Measurements from ENCODE around the gene RPRD2. TPM values are rescaled to one million over a fixed set of nuclear protein-coding genes. Genes with fewer than 3 reads are reported as not detected.

The RPRD2 gene
- total and polyA plus RNA-seq, 9 of the 15 experiments (the other 6 are each of a cell fraction or from before 2014, with no cell fraction given): 1.5 to 21.6 (median 7.7) TPM

- TF ChIP-seq, protein P1, sequence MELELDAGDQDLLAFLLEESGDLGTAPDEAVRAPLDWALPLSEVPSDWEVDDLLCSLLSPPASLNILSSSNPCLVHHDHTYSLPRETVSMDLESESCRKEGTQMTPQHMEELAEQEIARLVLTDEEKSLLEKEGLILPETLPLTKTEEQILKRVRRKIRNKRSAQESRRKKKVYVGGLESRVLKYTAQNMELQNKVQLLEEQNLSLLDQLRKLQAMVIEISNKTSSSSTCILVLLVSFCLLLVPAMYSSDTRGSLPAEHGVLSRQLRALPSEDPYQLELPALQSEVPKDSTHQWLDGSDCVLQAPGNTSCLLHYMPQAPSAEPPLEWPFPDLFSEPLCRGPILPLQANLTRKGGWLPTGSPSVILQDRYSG (tag; conservative IDR thresholded peaks at IDR 0.05; ENCODE audit: low read depth): no peak
- no peak for TF ChIP-seq CSDE1 (IDR thresholded peaks at IDR 0.05)
- TF ChIP-seq, protein P2, sequence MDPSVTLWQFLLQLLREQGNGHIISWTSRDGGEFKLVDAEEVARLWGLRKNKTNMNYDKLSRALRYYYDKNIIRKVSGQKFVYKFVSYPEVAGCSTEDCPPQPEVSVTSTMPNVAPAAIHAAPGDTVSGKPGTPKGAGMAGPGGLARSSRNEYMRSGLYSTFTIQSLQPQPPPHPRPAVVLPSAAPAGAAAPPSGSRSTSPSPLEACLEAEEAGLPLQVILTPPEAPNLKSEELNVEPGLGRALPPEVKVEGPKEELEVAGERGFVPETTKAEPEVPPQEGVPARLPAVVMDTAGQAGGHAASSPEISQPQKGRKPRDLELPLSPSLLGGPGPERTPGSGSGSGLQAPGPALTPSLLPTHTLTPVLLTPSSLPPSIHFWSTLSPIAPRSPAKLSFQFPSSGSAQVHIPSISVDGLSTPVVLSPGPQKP (CRISPR knock-in tag; IDR thresholded peaks at IDR 0.05): no peak
These were observed 50.6 kb downstream of the RPRD2 start (continued) for GRCh38 chr1:150414592-150414991.

DNA sequence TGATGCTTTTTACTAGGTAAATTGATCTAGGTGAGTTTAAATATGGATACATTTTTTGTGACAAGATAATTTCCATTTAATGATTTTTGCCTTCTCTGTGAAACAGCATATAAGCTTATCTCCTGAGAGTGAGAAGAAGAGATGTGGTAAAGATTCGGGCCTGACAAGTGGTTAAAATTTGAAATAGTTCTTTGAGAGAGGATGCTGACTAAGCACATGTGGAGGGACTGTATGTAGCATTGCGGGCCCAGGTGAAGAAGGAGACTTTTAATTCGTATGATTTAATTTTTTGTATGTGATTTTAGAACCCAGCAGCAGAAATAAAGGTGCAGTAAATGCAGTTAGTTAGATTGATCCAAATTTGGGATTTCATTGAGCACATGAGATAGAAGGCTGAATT lies 51.9 kb downstream of the RPRD2 start:
- intact Hi-C loops (cut with micrococcal nuclease): no loop called here
- peaks cover 27% of the 10 kb centered on the region for H3K79me2 ChIP-seq (ENCODE audit: control insufficient read depth, insufficient read depth, low read length)

More for the DNA sequence above, 51.9 kb downstream of the RPRD2 start:
- ChIA-PET CTCF (ENCODE audit: low intra/inter-chr PET ratio) (no interaction called here), POLR2A (no interaction called here)
- no peaks in the 10 kb centered on the region for H3K9me1 ChIP-seq (ENCODE audit: control insufficient read depth, insufficient read depth, low read length)
- H3K27ac ChIP-seq (ENCODE audit: extremely low read depth, low read depth, low read length): no peak overlapping the region
- no peaks in the 10 kb centered on the region for H3K27me3 ChIP-seq (ENCODE audit: control insufficient read depth in 2 of 2, insufficient read depth in 2 of 2, low read length in 2 of 2)
- no peak for DNase-seq (ENCODE audit: extremely low read depth in 1 of 4, low spot score in 3 of 4)
- no TSS peak for BruUV-seq (replicated peaks)
- H3K36me3 ChIP-seq (ENCODE audit: control insufficient read depth, insufficient read depth, low read length): peaks cover 28% of the 10 kb centered on the region; the same call in 2 of the 3 replicates
- H3K4me1 ChIP-seq (replicated peaks in 1 of 2; ENCODE audit: control insufficient read depth in 2 of 2, insufficient read depth in 2 of 2, low read length in 2 of 2): no peaks in the 10 kb centered on the region
- WGBS (ENCODE audit: insufficient coverage, low coverage, missing lambda C conversion rate): 58% methylated on average over 3 of the region's 3 CpGs
- H2AFZ ChIP-seq (ENCODE audit: low read depth, low read length): no peak overlapping the region
- peak; percentile 72 for TF ChIP-seq MAFK (IDR thresholded peaks at IDR 0.05; ENCODE audit: low read length)
- peak; percentile 78 for TF ChIP-seq MAFG (tag; conservative IDR thresholded peaks at IDR 0.05)
- no peak for TF ChIP-seq ZNF354B (CRISPR knock-in tag; IDR thresholded peaks at IDR 0.05)
- TF ChIP-seq NFRKB (IDR thresholded peaks at IDR 0.05; ENCODE audit: low read depth): no peak
- peak; percentile 85 for TF ChIP-seq C11orf30 (IDR thresholded peaks at IDR 0.05; ENCODE audit: low read depth)
- TF ChIP-seq, protein P3, sequence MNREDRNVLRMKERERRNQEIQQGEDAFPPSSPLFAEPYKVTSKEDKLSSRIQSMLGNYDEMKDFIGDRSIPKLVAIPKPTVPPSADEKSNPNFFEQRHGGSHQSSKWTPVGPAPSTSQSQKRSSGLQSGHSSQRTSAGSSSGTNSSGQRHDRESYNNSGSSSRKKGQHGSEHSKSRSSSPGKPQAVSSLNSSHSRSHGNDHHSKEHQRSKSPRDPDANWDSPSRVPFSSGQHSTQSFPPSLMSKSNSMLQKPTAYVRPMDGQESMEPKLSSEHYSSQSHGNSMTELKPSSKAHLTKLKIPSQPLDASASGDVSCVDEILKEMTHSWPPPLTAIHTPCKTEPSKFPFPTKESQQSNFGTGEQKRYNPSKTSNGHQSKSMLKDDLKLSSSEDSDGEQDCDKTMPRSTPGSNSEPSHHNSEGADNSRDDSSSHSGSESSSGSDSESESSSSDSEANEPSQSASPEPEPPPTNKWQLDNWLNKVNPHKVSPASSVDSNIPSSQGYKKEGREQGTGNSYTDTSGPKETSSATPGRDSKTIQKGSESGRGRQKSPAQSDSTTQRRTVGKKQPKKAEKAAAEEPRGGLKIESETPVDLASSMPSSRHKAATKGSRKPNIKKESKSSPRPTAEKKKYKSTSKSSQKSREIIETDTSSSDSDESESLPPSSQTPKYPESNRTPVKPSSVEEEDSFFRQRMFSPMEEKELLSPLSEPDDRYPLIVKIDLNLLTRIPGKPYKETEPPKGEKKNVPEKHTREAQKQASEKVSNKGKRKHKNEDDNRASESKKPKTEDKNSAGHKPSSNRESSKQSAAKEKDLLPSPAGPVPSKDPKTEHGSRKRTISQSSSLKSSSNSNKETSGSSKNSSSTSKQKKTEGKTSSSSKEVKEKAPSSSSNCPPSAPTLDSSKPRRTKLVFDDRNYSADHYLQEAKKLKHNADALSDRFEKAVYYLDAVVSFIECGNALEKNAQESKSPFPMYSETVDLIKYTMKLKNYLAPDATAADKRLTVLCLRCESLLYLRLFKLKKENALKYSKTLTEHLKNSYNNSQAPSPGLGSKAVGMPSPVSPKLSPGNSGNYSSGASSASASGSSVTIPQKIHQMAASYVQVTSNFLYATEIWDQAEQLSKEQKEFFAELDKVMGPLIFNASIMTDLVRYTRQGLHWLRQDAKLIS (CRISPR knock-in tag; IDR thresholded peaks at IDR 0.05): no peak
- TF ChIP-seq ZNF316 (IDR thresholded peaks at IDR 0.05): peak; percentile 90
- TF ChIP-seq MAFF (IDR thresholded peaks at IDR 0.05; ENCODE audit: low read length): peak; percentile 73
- TF ChIP-seq HEY1 (CRISPR knock-in tag; IDR thresholded peaks at IDR 0.05; ENCODE audit: borderline replicate concordance): no peak
- in situ Hi-C loops (cut with MboI): no loop called here
- no peak overlapping the region for H3K4me3 ChIP-seq
- peaks cover 7% of the 10 kb centered on the region; the same call in 1 of the 2 replicates for H4K20me1 ChIP-seq (replicated peaks; ENCODE audit: control insufficient read depth, insufficient read depth, low read length)
- no peak overlapping the region for H3K9ac ChIP-seq (ENCODE audit: insufficient read depth in 1 of 2, low read depth in 2 of 2, low read length in 2 of 2)
- no peak overlapping the region for H3K4me2 ChIP-seq (ENCODE audit: insufficient read depth, low read length)
- no peak for FAIRE-seq
- no peak for ATAC-seq
- H3K9me3 ChIP-seq (replicated peaks; ENCODE audit: control insufficient read depth, insufficient read depth, low read depth, low read length): no peaks in the 10 kb centered on the region
